Measurements from ENCODE around the gene C4orf51. TPM values are rescaled to one million over a fixed set of nuclear protein-coding genes. Genes with fewer than 3 reads are reported as not detected.
"Not testable (repeated sequence)": the region's sequence is repeated elsewhere in the genome, so short reads cannot be mapped to it uniquely, and the experiment has no call there.

Gene C4orf51
- total RNA-seq (2014; rRNA removed; shearing (Covaris generic); ENCODE audit: low replicate concordance) = not detected in 2 replicates

- H3K27me3 ChIP-seq (ENCODE audit: low read length) = no peaks in the 10 kb centered on the region
- H3K27ac ChIP-seq (ENCODE audit: low read length) = no peak within 1 kb of the TSS
- no peaks in the 10 kb centered on the region for H4K20me1 ChIP-seq (ENCODE audit: insufficient read depth, low read depth, low read length)
- no peaks in the 10 kb centered on the region for H3K36me3 ChIP-seq (ENCODE audit: insufficient read depth, low read length)
- no peak for DNase-seq
- H3K9me3 ChIP-seq (ENCODE audit: low read length) = no peaks in the 10 kb centered on the region
- no peaks in the 10 kb centered on the region for H3K9me2 ChIP-seq (replicated peaks; ENCODE audit: insufficient read depth, low read length)
- H3K4me2 ChIP-seq (ENCODE audit: low read depth, low read length, poor library complexity, severe bottlenecking) = no peak within 1 kb of the TSS
- no peaks in the 10 kb centered on the region for H3K79me2 ChIP-seq (ENCODE audit: low read length)
- no peak within 1 kb of the TSS for H2AFZ ChIP-seq (ENCODE audit: low read length)
- no peak within 1 kb of the TSS for H3K9ac ChIP-seq (ENCODE audit: low read length)
- H3K4me3 ChIP-seq (ENCODE audit: low read length) = no peak within 1 kb of the TSS
- H3K4me1 ChIP-seq (ENCODE audit: low read length) = no peaks in the 10 kb centered on the region
These were observed at the start of gene C4orf51 for GRCh38 chr4:145679991-145680455. TSS of gene C4orf51 (plus strand) at chr4:145680146. CDS start at chr4:145680204, 58 bp downstream.

- Histone ChIP-seq H3K4me1 (ENCODE audit: low read length) (no peaks in the 10 kb centered on the region), H4K20me1 (ENCODE audit: insufficient read depth, low read depth, low read length) (no peaks in the 10 kb centered on the region), H3K9me2 (replicated peaks; ENCODE audit: insufficient read depth, low read length) (no peaks in the 10 kb centered on the region), H3K36me3 (ENCODE audit: insufficient read depth, low read length) (0 out of 2 replicates have a peak, but pooled peaks cover 3% of the 10 kb centered on the region), H3K27me3 (ENCODE audit: low read length) (no peaks in the 10 kb centered on the region), H3K9ac (ENCODE audit: low read length) (no peak overlapping the region), H3K4me2 (ENCODE audit: low read depth, low read length, poor library complexity, severe bottlenecking) (no peak overlapping the region), H3K9me3 (ENCODE audit: low read length) (no peaks in the 10 kb centered on the region), H3K4me3 (ENCODE audit: low read length) (no peak overlapping the region), H3K79me2 (ENCODE audit: low read length) (no peaks in the 10 kb centered on the region), H3K27ac (ENCODE audit: low read length) (no peak overlapping the region), H2AFZ (ENCODE audit: low read length) (no peak overlapping the region)
- DNase-seq = peak; percentile 37
These were observed 44.8 kb upstream of the C4orf51 start for GRCh38 chr4:145635117-145635516.

- H3K4me3 ChIP-seq (ENCODE audit: low read length) = no peak overlapping the region
- H3K27ac ChIP-seq (ENCODE audit: low read length) = no peak overlapping the region
- H3K9ac ChIP-seq (ENCODE audit: low read length) = no peak overlapping the region
- peak; percentile 39 for DNase-seq
- no peaks in the 10 kb centered on the region for H3K27me3 ChIP-seq (ENCODE audit: low read length)
- H3K9me2 ChIP-seq (replicated peaks; ENCODE audit: insufficient read depth, low read length) = no peaks in the 10 kb centered on the region
- H3K9me3 ChIP-seq (ENCODE audit: low read length) = no peaks in the 10 kb centered on the region
- H3K4me2 ChIP-seq (ENCODE audit: low read depth, low read length, poor library complexity, severe bottlenecking) = no peak overlapping the region
- no peak overlapping the region for H2AFZ ChIP-seq (ENCODE audit: low read length)
- H3K79me2 ChIP-seq (ENCODE audit: low read length) = no peaks in the 10 kb centered on the region
- no peaks in the 10 kb centered on the region for H4K20me1 ChIP-seq (ENCODE audit: insufficient read depth, low read depth, low read length)
- H3K36me3 ChIP-seq (ENCODE audit: insufficient read depth, low read length) = 0 out of 2 replicates have a peak, but pooled peaks cover 3% of the 10 kb centered on the region
- H3K4me1 ChIP-seq (ENCODE audit: low read length) = no peaks in the 10 kb centered on the region
These were observed 44.3 kb upstream of the C4orf51 start for GRCh38 chr4:145635630-145636029.

- Histone ChIP-seq H3K4me1 (ENCODE audit: low read length) (peaks cover 4% of the 10 kb centered on the region; the same call in 1 of the 2 replicates), H3K27me3 (ENCODE audit: low read length) (no peaks in the 10 kb centered on the region), H2AFZ (ENCODE audit: low read length) (no peak overlapping the region), H3K36me3 (ENCODE audit: insufficient read depth, low read length) (0 out of 2 replicates have a peak, but pooled peaks cover 3% of the 10 kb centered on the region), H3K9me2 (replicated peaks; ENCODE audit: insufficient read depth, low read length) (no peaks in the 10 kb centered on the region), H3K79me2 (ENCODE audit: low read length) (no peaks in the 10 kb centered on the region), H3K27ac (ENCODE audit: low read length) (no peak overlapping the region), H3K9ac (ENCODE audit: low read length) (no peak overlapping the region), H3K9me3 (ENCODE audit: low read length) (no peaks in the 10 kb centered on the region), H3K4me2 (ENCODE audit: low read depth, low read length, poor library complexity, severe bottlenecking) (no peak overlapping the region), H3K4me3 (ENCODE audit: low read length) (no peak overlapping the region), H4K20me1 (ENCODE audit: insufficient read depth, low read depth, low read length) (no peaks in the 10 kb centered on the region)
- DNase-seq = no peak
These were observed 40.7 kb upstream of the C4orf51 start for GRCh38 chr4:145639186-145639698.

GRCh38 chr4:145640236-145640635 lies 39.7 kb upstream of the C4orf51 start:
- H3K9me3 ChIP-seq (ENCODE audit: low read length); H4K20me1 ChIP-seq (ENCODE audit: insufficient read depth, low read depth, low read length); H3K9ac ChIP-seq (ENCODE audit: low read length); H3K27ac ChIP-seq (ENCODE audit: low read length); DNase-seq; H3K36me3 ChIP-seq (ENCODE audit: insufficient read depth, low read length); H3K4me1 ChIP-seq (ENCODE audit: low read length); H3K27me3 ChIP-seq (ENCODE audit: low read length); H3K4me3 ChIP-seq (ENCODE audit: low read length); H3K79me2 ChIP-seq (ENCODE audit: low read length); H3K4me2 ChIP-seq (ENCODE audit: low read depth, low read length, poor library complexity, severe bottlenecking); H3K9me2 ChIP-seq (replicated peaks; ENCODE audit: insufficient read depth, low read length); H2AFZ ChIP-seq (ENCODE audit: low read length): not testable (repeated sequence)

- H3K4me3 ChIP-seq (ENCODE audit: low read length) = no peak overlapping the region
- peaks cover 4% of the 10 kb centered on the region; the same call in 1 of the 2 replicates for H3K4me1 ChIP-seq (ENCODE audit: low read length)
- no peak overlapping the region for H3K9ac ChIP-seq (ENCODE audit: low read length)
- DNase-seq = no peak
- 0 out of 2 replicates have a peak, but pooled peaks cover 3% of the 10 kb centered on the region for H3K36me3 ChIP-seq (ENCODE audit: insufficient read depth, low read length)
- H3K27me3 ChIP-seq (ENCODE audit: low read length) = no peaks in the 10 kb centered on the region
- H3K9me3 ChIP-seq (ENCODE audit: low read length) = no peaks in the 10 kb centered on the region
- H3K27ac ChIP-seq (ENCODE audit: low read length) = no peak overlapping the region
- H4K20me1 ChIP-seq (ENCODE audit: insufficient read depth, low read depth, low read length) = no peaks in the 10 kb centered on the region
- H3K4me2 ChIP-seq (ENCODE audit: low read depth, low read length, poor library complexity, severe bottlenecking) = no peak overlapping the region
- H3K79me2 ChIP-seq (ENCODE audit: low read length) = no peaks in the 10 kb centered on the region
- no peak overlapping the region for H2AFZ ChIP-seq (ENCODE audit: low read length)
- H3K9me2 ChIP-seq (replicated peaks; ENCODE audit: insufficient read depth, low read length) = no peaks in the 10 kb centered on the region
These were observed 36.7 kb upstream of the C4orf51 start for GRCh38 chr4:145643295-145643694.

- no peaks in the 10 kb centered on the region for H3K79me2 ChIP-seq (ENCODE audit: low read length)
- no peak overlapping the region for H3K27ac ChIP-seq (ENCODE audit: low read length)
- no peak overlapping the region for H3K4me2 ChIP-seq (ENCODE audit: low read depth, low read length, poor library complexity, severe bottlenecking)
- no peaks in the 10 kb centered on the region for H3K27me3 ChIP-seq (ENCODE audit: low read length)
- no peaks in the 10 kb centered on the region for H3K9me2 ChIP-seq (replicated peaks; ENCODE audit: insufficient read depth, low read length)
- H3K9me3 ChIP-seq (ENCODE audit: low read length) = no peaks in the 10 kb centered on the region
- H3K4me1 ChIP-seq (ENCODE audit: low read length) = peaks cover 4% of the 10 kb centered on the region; the same call in 1 of the 2 replicates
- no peak overlapping the region for H2AFZ ChIP-seq (ENCODE audit: low read length)
- no peaks in the 10 kb centered on the region for H3K36me3 ChIP-seq (ENCODE audit: insufficient read depth, low read length)
- no peaks in the 10 kb centered on the region for H4K20me1 ChIP-seq (ENCODE audit: insufficient read depth, low read depth, low read length)
- H3K9ac ChIP-seq (ENCODE audit: low read length) = no peak overlapping the region
- no peak for DNase-seq
- H3K4me3 ChIP-seq (ENCODE audit: low read length) = no peak overlapping the region
These were observed 35.2 kb upstream of the C4orf51 start for GRCh38 chr4:145644699-145645098.

- Histone ChIP-seq H3K9me2 (replicated peaks; ENCODE audit: insufficient read depth, low read length) (no peaks in the 10 kb centered on the region), H3K9ac (ENCODE audit: low read length) (no peak overlapping the region), H3K9me3 (ENCODE audit: low read length) (no peaks in the 10 kb centered on the region; the same call in 1 of the 2 replicates), H3K27ac (ENCODE audit: low read length) (no peak overlapping the region), H3K4me2 (ENCODE audit: low read depth, low read length, poor library complexity, severe bottlenecking) (no peak overlapping the region), H3K4me3 (ENCODE audit: low read length) (no peak overlapping the region), H2AFZ (ENCODE audit: low read length) (no peak overlapping the region), H3K27me3 (ENCODE audit: low read length) (no peaks in the 10 kb centered on the region), H3K36me3 (ENCODE audit: insufficient read depth, low read length) (peaks cover 13% of the 10 kb centered on the region; the same call in 1 of the 2 replicates), H3K79me2 (ENCODE audit: low read length) (no peaks in the 10 kb centered on the region), H4K20me1 (ENCODE audit: insufficient read depth, low read depth, low read length) (no peaks in the 10 kb centered on the region), H3K4me1 (ENCODE audit: low read length) (no peaks in the 10 kb centered on the region)
- DNase-seq = no peak
These were observed 23.8 kb upstream of the C4orf51 start for GRCh38 chr4:145656156-145656555.

Measured in Karpas-422 (cell line).